ENCODE measurements around the gene ACTL6B.

- TF ChIP-seq CTCF (IDR thresholded peaks at IDR 0.05; ENCODE audit: low read depth, low read length) (no peak), MYC (IDR thresholded peaks at IDR 0.05; ENCODE audit: low read depth, low read length) (no peak)
Observed at GRCh38 chr7:100679927-100680575, 23.8 kb upstream of the ACTL6B start.
